H7 (cell line): Measurements from ENCODE around the gene KRTAP27-1. TPM values are rescaled to one million over a fixed set of nuclear protein-coding genes. Genes with fewer than 3 reads are reported as not detected.

Experiments
- DNase-seq: peaks from one replicate; pipeline ENCODE4 v3.0.0; 2012
- H3K27me3 ChIP-seq: 2 replicates; pipeline ENCODE4 v1.6.0; 2011; ENCODE audit warnings: mild to moderate bottlenecking, low read length; ENCODE audit not compliant: control insufficient read depth, insufficient read depth
- H3K36me3 ChIP-seq: replicated peaks from 2 replicates; pipeline ENCODE4 v1.5.1; 2011; ENCODE audit warnings: low read length; ENCODE audit not compliant: control insufficient read depth, insufficient read depth
- H3K4me3 ChIP-seq: 2 replicates; pipeline ENCODE4 v1.5.1; 2011; ENCODE audit warnings: low read depth, mild to moderate bottlenecking, control low read depth, low read length, moderate library complexity; ENCODE audit not compliant: insufficient read depth
- total RNA-seq: library from RNA; depleted of rRNA; stranded (reverse); fragments of >200 nt; shearing (Covaris generic); gene quantifications from 2 replicates; pipeline ENCODE4 v1.2.3, GENCODE V29; 2014; rRNA removed

The KRTAP27-1 gene
- total RNA-seq, 1 experiment from 2014 or later, result not detected

GRCh38 chr21:30332681-30333080 is 4.8 kb downstream of the KRTAP27-1 start:
- Histone ChIP-seq H3K36me3 (no peaks in the 10 kb centered on the region), H3K27me3 (no peaks in the 10 kb centered on the region), H3K4me3 (no peak overlapping the region)
- DNase-seq, result no peak

- no peak for DNase-seq
- Histone ChIP-seq H3K27me3 (no peaks in the 10 kb centered on the region), H3K36me3 (no peaks in the 10 kb centered on the region), H3K4me3 (no peak overlapping the region)
Measured at GRCh38 chr21:30329203-30329875, 8.2 kb downstream of the KRTAP27-1 start.

GRCh38 chr21:30326390-30326789 is 11.1 kb downstream of the KRTAP27-1 start:
- DNase-seq, result no peak
- Histone ChIP-seq H3K36me3 (no peaks in the 10 kb centered on the region), H3K4me3 (no peak overlapping the region), H3K27me3 (no peaks in the 10 kb centered on the region)

- H3K4me3 ChIP-seq, result no peak within 1 kb of the TSS
- DNase-seq, result no peak
- no peaks in the 10 kb centered on the region for H3K36me3 ChIP-seq
- H3K27me3 ChIP-seq, result no peaks in the 10 kb centered on the region
Measured at GRCh38 chr21:30320215-30320614, 17.3 kb downstream of the KRTAP27-1 start, which contains the start of gene KRTAP26-1. TSS of gene KRTAP26-1 (minus strand) at chr21:30320315. CDS start at chr21:30320035, 280 bp downstream.

GRCh38 chr21:30315701-30316100 is 21.8 kb downstream of the KRTAP27-1 start:
- H3K27me3 ChIP-seq, result no peaks in the 10 kb centered on the region

GRCh38 chr21:30306884-30307283 is 30.6 kb downstream of the KRTAP27-1 start:
- H3K4me3 ChIP-seq, result no peak overlapping the region
- DNase-seq, result no peak
- H3K36me3 ChIP-seq, result no peaks in the 10 kb centered on the region
- no peaks in the 10 kb centered on the region for H3K27me3 ChIP-seq

More at GRCh38 chr21:30315701-30316100, 21.8 kb downstream of the KRTAP27-1 start:
- Histone ChIP-seq H3K4me3 (no peak overlapping the region), H3K36me3 (no peaks in the 10 kb centered on the region)
- DNase-seq, result no peak

GRCh38 chr21:30305136-30305535 is 32.4 kb downstream of the KRTAP27-1 start:
- no peak for DNase-seq
- Histone ChIP-seq H3K4me3 (no peak overlapping the region), H3K36me3 (no peaks in the 10 kb centered on the region)

GRCh38 chr21:30289215-30289614 is 48.3 kb downstream of the KRTAP27-1 start, which contains the start of gene KRTAP25-1:
TSS of gene KRTAP25-1 (minus strand) at chr21:30289514. CDS start at chr21:30289490, 24 bp downstream.
- H3K27me3 ChIP-seq, result no peaks in the 10 kb centered on the region
- DNase-seq, result no peak
- H3K36me3 ChIP-seq, result no peaks in the 10 kb centered on the region
- no peak within 1 kb of the TSS for H3K4me3 ChIP-seq

More at GRCh38 chr21:30305136-30305535, 32.4 kb downstream of the KRTAP27-1 start:
- no peaks in the 10 kb centered on the region for H3K27me3 ChIP-seq

Other genes with a start within 250 kb of the KRTAP27-1 start
- not detected in 2 replicates for gene CLDN17, start 170.9 kb downstream of the KRTAP27-1 start, total RNA-seq
- gene CLDN8, start 121.6 kb downstream of the KRTAP27-1 start, total RNA-seq, result not detected in 2 replicates
- gene KRTAP24-1, start 54.7 kb downstream of the KRTAP27-1 start, total RNA-seq, result not detected in 2 replicates
- not detected in 2 replicates for gene KRTAP25-1, start 48.2 kb downstream of the KRTAP27-1 start, total RNA-seq
- gene KRTAP26-1, start 17.4 kb downstream of the KRTAP27-1 start, total RNA-seq, result not detected in 2 replicates
- not detected in 2 replicates for gene KRTAP23-1, start 10.9 kb upstream of the KRTAP27-1 start, total RNA-seq
- not detected in 2 replicates for gene KRTAP13-2, start 34.6 kb upstream of the KRTAP27-1 start, total RNA-seq
- not detected in 2 replicates for gene KRTAP13-1, start 58.3 kb upstream of the KRTAP27-1 start, total RNA-seq
- gene KRTAP13-3, start 88.2 kb upstream of the KRTAP27-1 start, total RNA-seq, result not detected in 2 replicates
- not detected in 2 replicates for gene KRTAP13-4, start 92.5 kb upstream of the KRTAP27-1 start, total RNA-seq
- not detected in 2 replicates for gene KRTAP15-1, start 102.6 kb upstream of the KRTAP27-1 start, total RNA-seq
- gene KRTAP19-1, start 142.7 kb upstream of the KRTAP27-1 start, total RNA-seq, result not detected in 2 replicates
- not detected in 2 replicates for gene KRTAP19-2, start 149.7 kb upstream of the KRTAP27-1 start, total RNA-seq
- not detected in 2 replicates for gene KRTAP19-3, start 154.3 kb upstream of the KRTAP27-1 start, total RNA-seq
- gene KRTAP19-4, start 159.5 kb upstream of the KRTAP27-1 start, total RNA-seq, result not detected in 2 replicates
- not detected in 2 replicates for gene KRTAP19-5, start 164.4 kb upstream of the KRTAP27-1 start, total RNA-seq
- not detected in 2 replicates for gene KRTAP19-6, start 204.2 kb upstream of the KRTAP27-1 start, total RNA-seq
- gene KRTAP19-7, start 223.6 kb upstream of the KRTAP27-1 start, total RNA-seq, result not detected in 2 replicates